ENCODE data around the gene MRPL19. TPM values are rescaled to one million over a fixed set of nuclear protein-coding genes. Genes with fewer than 3 reads are reported as not detected.

Gene MRPL19
- total RNA-seq, 1 experiment from 2014 or later, result 88.1 TPM

DNA sequence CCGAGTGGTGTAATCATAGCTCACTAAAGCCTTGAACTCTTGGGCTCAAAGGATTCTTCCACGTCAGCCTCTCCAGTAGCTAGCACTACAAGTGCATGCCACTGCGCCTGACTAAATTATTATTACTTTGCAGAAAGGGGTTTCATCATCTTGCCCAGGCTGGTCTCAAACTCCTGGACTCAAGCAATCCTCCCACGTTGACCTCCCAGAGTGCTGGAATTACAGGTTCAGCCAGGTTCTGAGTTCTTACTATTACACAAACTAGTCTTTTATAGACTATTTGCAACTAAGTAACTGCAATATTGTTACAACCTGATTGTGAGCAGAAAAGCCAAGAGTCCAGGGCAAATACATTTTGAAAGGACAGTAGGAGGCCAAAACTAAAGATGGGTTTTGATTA, 35.9 kb upstream of the MRPL19 start:
- Histone ChIP-seq H3K36me3 (no peaks in the 10 kb centered on the region), H3K9me3 (no peaks in the 10 kb centered on the region), H3K27me3 (no peaks in the 10 kb centered on the region), H3K4me3 (no peak overlapping the region)
- DNase-seq, result no peak

DNA sequence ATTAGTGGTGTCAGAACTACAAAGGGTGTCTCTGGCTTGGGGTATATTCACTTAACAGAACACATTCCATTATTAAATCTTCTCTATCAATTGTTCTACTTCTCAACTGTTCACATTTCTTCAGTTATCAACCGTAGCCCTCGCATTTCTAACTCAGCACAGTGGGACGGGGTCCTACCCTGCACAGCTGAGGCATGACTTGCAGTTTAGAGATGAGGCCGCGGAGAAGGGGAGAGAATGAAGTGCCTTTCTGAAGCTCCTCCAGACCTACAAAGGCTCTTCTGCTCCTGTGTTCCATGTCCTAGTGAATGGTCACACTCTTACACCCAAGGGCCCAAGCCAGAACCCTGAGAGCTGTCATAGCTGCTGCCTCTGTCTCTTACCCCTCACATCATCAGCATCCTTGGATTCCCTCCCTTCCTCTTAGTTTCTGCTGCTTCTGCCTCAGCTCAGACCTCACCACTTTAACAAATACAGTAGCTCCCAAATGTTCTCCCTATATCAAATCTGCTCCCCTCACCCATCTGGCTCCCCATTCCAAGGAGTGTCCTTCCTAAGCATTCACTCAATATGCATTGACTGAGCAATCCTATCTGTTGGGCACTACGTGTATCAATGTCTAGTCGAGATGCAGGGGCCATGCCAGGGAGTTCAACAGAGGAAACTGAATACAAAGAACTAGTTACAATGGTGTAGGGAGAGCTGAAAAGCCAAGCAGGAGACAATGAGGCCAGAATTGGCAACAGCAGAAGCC, 34.3 kb upstream of the MRPL19 start:
- Histone ChIP-seq H3K27me3 (no peaks in the 10 kb centered on the region), H3K36me3 (no peaks in the 10 kb centered on the region)
- DNase-seq, result no peak

GRCh38 chr2:75612862-75613243, 33.7 kb upstream of the MRPL19 start:
- no peak for DNase-seq
- Histone ChIP-seq H3K36me3 (no peaks in the 10 kb centered on the region), H3K27me3 (no peaks in the 10 kb centered on the region), H3K4me3 (no peak overlapping the region), H3K9me3 (no peaks in the 10 kb centered on the region)

More for the DNA sequence above, 34.3 kb upstream of the MRPL19 start:
- Histone ChIP-seq H3K4me3 (no peak overlapping the region), H3K9me3 (no peaks in the 10 kb centered on the region)

GRCh38 chr2:75614162-75614651, 32.4 kb upstream of the MRPL19 start:
- Histone ChIP-seq H3K9me3 (no peaks in the 10 kb centered on the region), H3K27me3 (no peaks in the 10 kb centered on the region), H3K4me3 (no peak overlapping the region), H3K36me3 (no peaks in the 10 kb centered on the region)
- no peak for DNase-seq

- no peaks in the 10 kb centered on the region for H3K9me3 ChIP-seq
- H3K36me3 ChIP-seq, result no peaks in the 10 kb centered on the region
- no peaks in the 10 kb centered on the region for H3K27me3 ChIP-seq
- H3K4me3 ChIP-seq, result no peak overlapping the region
- no peak for DNase-seq
Observed at GRCh38 chr2:75616406-75616805, 30.2 kb upstream of the MRPL19 start.

DNA sequence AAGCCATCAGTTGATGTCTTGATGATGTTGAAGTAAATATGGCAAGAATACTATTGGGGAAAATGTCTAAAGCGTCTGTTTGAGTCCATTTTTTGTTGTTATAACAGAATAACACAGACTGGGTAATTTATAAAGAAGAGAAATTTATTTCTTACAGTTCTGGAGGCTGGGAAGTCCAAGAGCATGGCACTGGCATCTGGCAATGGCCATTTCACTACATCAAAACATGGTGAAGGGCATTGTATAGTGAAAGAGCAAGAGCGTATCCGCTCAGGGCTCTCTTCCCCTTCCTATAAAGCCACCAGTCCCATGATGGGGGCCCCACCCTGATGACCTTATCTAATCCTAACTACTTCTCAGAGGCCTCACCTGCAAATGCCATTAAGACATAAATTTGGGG, 29.6 kb upstream of the MRPL19 start:
- Histone ChIP-seq H3K27me3 (no peaks in the 10 kb centered on the region), H3K4me3 (no peak overlapping the region), H3K36me3 (no peaks in the 10 kb centered on the region), H3K9me3 (no peaks in the 10 kb centered on the region)
- no peak for DNase-seq

DNA sequence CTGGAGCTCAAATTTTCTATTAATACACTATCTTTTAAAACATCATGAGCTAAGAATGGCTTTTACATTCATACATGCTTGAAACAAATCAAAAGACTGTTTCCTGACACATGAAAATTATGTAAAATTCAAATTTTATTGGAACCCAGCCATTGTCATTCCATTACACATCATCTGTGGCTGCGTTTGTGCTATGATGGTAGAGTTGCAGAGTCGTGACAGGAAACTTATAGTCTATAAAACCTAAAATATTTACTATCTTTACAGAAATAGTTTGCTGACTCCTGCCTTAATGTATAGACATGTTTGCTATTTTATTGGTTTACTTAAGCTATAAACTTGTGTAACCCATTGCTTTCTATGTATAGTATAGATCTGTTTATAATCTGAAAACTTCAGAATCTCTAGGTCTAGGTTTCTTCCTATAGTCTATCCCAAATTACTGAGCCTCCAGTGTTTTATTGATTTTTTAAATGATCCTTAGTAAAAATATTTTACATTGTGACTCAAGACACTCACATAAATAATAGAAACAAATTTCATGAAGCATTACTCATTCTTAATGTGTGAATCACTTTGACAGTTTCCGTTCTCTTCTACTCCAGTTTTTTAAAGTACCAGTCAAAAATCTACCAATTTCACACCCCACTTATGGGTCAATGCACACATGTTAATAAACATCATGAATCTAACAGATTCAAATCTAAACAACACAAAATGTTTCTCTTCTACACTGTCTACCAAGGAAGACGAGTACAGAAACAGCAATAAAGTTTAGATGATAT, 26.4 kb upstream of the MRPL19 start:
- Histone ChIP-seq H3K27me3 (no peaks in the 10 kb centered on the region), H3K4me3 (no peak overlapping the region), H3K9me3 (no peaks in the 10 kb centered on the region), H3K36me3 (no peaks in the 10 kb centered on the region)
- DNase-seq, result no peak

- no peak for DNase-seq
- Histone ChIP-seq H3K9me3 (no peaks in the 10 kb centered on the region), H3K36me3 (no peaks in the 10 kb centered on the region), H3K27me3 (no peaks in the 10 kb centered on the region), H3K4me3 (no peak overlapping the region)
Observed at GRCh38 chr2:75621228-75621627, 25.4 kb upstream of the MRPL19 start.

DNA sequence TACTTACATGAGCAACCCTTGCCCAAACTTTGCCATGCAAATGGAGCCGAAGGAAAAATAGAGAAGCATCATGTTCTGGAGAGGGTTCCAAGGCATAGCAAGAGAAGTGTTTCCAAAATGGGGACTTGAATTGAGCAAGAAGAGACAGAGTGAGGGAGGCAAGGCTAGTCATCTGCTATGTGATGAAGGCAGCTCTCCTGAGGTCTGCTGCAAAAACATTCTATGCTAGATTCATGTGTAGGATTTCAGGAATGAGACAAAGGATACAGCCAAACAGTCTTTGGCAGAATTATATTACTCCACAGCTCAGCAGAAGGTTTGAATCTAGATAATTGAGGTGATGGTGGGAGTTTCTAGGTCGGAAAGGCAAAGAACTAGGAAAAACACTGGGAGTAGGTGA, 24.1 kb upstream of the MRPL19 start:
- Histone ChIP-seq H3K9me3 (no peaks in the 10 kb centered on the region), H3K36me3 (no peaks in the 10 kb centered on the region), H3K4me3 (no peak overlapping the region), H3K27me3 (no peaks in the 10 kb centered on the region)
- no peak for DNase-seq

DNA sequence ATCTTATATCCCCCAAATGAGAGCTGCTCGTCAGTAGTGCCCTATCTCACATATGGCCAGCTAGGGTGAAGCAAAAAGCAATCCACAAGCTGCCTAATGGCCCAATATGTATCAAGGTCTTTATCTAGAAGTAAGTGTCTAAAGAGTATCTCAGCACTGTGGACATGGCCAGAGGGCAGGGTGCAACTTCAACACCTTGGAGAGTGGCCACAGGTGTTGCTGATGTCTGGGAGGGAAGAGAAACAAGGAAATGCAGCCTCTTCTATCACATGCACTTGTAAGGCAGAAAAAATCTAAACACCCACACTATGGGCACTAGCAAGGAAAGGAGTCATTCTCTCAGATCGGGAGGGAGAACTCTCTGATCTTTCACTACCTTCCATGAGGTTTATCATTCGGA, 23.7 kb upstream of the MRPL19 start:
- DNase-seq, result no peak
- Histone ChIP-seq H3K36me3 (no peaks in the 10 kb centered on the region), H3K27me3 (no peaks in the 10 kb centered on the region), H3K4me3 (no peak overlapping the region), H3K9me3 (no peaks in the 10 kb centered on the region)

GRCh38 chr2:75627902-75628504, 18.6 kb upstream of the MRPL19 start:
- H3K36me3 ChIP-seq, result no peaks in the 10 kb centered on the region
- peak; percentile 74 for DNase-seq
- H3K4me3 ChIP-seq, result no peak overlapping the region
- no peaks in the 10 kb centered on the region for H3K27me3 ChIP-seq
- H3K9me3 ChIP-seq, result no peaks in the 10 kb centered on the region

DNA sequence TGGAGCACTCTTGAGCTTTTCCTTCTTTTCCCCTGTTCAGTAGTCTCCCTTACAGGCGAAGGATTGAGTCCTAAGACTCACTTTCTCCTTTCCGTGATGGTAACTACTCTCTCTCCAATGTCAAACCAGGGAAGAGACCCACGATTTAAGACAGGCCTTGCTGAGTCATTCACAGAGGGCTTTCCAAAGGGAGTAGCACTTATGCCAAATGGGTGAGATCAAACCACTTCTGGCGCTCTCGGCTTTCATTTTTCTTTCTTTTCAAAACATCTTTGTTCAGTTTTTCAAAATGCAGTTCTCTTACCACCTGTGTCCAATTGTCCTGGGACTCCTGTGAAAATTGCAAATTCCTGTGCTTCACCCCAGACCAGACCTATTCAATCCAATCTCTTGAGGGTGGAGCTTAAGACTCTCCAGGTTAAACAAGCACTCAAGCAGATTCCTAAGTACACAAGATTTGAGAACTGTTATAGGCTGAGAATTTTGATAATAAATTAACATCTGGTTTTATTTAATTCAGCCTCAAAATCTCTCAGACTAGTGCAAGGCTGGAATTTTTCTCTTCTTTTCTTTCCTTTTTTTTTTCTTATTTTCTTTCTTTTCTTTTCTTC, 14.4 kb upstream of the MRPL19 start:
- DNase-seq, result peak; percentile 57

DNA sequence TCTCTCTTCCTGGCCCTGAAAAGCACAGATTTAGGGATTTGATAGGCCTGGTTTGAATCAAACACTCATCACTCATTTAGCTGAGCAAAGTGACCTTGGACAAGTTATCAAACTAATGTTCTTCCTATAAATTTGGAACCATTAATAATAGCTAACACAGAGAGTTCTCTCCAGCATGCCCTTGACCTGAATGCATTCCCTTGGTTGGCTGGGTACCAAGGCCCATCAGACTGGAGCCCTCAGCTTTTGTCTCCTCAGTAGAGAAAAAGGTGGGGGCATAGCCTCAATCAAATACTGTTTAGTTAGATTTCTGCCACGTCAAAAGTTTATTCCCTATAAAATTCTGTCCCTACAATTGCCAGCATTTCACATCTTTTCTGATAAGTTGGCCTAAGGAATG, 13.8 kb upstream of the MRPL19 start:
- H3K9me3 ChIP-seq, result no peaks in the 10 kb centered on the region
- no peaks in the 10 kb centered on the region for H3K36me3 ChIP-seq
- no peak overlapping the region for H3K4me3 ChIP-seq
- no peak for DNase-seq
- no peaks in the 10 kb centered on the region; the same call in none of the 2 replicates for H3K27me3 ChIP-seq

More for the DNA sequence above, 14.4 kb upstream of the MRPL19 start:
- Histone ChIP-seq H3K9me3 (no peaks in the 10 kb centered on the region), H3K4me3 (peak overlapping the region; percentile 19; the same call in 1 of the 2 replicates), H3K27me3 (no peaks in the 10 kb centered on the region), H3K36me3 (no peaks in the 10 kb centered on the region)

DNA sequence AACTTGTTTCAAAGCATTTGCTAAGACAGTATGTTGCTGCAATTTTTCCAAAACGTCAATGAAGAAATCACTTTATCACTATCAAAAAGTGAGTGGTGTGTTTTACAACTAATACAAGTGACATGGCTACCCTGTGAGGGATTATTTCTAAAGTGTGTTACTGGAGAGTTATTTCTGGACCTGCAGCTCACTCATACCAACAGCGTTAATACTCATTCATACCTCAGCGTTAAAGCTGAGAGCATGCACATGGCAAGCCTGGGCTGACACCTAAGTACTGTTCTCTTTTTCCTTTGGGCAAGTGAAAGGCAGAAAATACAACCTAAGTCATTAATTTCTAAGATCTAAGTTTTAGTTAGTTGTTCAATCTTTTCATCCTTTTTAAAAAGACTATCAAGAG, 13.0 kb upstream of the MRPL19 start:
- no peak for DNase-seq
- Histone ChIP-seq H3K9me3 (no peaks in the 10 kb centered on the region), H3K27me3 (peaks cover under 1% of the 10 kb centered on the region), H3K4me3 (no peak overlapping the region), H3K36me3 (no peaks in the 10 kb centered on the region)

- H3K9me3 ChIP-seq, result no peaks in the 10 kb centered on the region
- no peak overlapping the region for H3K4me3 ChIP-seq
- DNase-seq, result no peak
- no peaks in the 10 kb centered on the region for H3K36me3 ChIP-seq
- peaks cover 2% of the 10 kb centered on the region for H3K27me3 ChIP-seq
Observed at GRCh38 chr2:75634945-75635344, 11.6 kb upstream of the MRPL19 start.

DNA sequence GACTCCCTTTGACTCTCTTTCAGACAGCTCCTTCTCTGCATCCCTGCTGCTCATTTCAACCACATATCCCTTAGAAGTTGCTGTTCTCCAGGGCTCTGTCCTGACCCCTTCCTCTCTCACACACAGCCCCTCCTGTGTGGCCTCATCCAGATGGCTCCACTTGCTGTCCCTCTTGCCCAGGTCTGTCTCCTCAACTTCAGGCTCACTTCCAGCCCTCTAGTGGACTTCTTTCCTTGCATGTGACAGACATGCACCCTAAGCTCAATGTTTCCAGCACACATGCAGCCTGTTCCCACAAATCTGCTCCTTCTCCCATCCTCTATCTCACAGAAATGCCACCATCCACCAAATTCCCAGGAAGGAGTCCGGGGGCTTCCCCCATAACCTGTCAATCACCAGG, 9.0 kb upstream of the MRPL19 start:
- Histone ChIP-seq H3K27me3 (peaks cover 2% of the 10 kb centered on the region), H3K9me3 (no peaks in the 10 kb centered on the region), H3K36me3 (no peaks in the 10 kb centered on the region), H3K4me3 (no peak overlapping the region)
- no peak for DNase-seq

DNA sequence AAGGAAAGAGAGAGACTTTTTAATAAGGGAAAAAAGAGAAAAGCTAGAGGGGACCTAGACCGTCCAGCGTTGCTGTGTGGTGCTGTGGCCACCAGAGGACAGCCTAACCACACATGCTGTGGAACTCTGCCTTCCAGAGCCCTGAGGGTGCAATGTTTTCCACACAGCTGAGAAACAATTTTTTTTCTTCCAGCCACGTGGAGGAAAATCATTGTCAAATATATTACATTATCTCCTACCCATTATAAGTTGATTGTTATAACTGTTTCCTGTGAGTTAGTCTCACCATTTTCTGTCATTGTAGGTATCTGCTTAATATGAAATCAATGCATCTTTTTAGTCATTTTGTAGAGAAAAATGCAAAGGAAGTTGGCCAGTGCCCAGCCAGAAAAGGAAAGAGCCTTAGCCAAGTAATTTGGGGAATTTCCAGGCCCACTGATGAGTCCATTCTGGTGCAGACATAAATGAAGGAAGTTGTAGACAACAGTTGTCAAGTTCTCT, 5.9 kb upstream of the MRPL19 start:
- Histone ChIP-seq H3K36me3 (no peaks in the 10 kb centered on the region), H3K9me3 (no peaks in the 10 kb centered on the region), H3K27me3 (peaks cover 2% of the 10 kb centered on the region), H3K4me3 (no peak overlapping the region)
- DNase-seq, result peak; percentile 62
